OCI-LY7 (cell line): ENCODE measurements around the gene TNFAIP1.

ENCODE experiments used
- EZH2phosphoT487 ChIP-seq: fragments of 200-600 bp; sonication (generic); IDR thresholded peaks from 2 replicates; pipeline ENCODE4 v1.6.1; 2018; ENCODE audit warnings: low read depth, borderline replicate concordance, mild to moderate bottlenecking, mixed run types, antibody characterized with exemption, low read length, moderate library complexity, mixed read lengths
- TF ChIP-seq, protein P1 (sequence below): fragments of 200-600 bp; sonication (generic); conservative IDR thresholded peaks from 2 replicates; pipeline ENCODE4 v1.5.1; 2014; ENCODE audit warnings: mild to moderate bottlenecking, antibody characterized with exemption, low read length, moderate library complexity, mixed read lengths

GRCh38 chr17:28335201-28335958 is at the start of gene TNFAIP1, which contains the start of gene IFT20:
- no peak for TF ChIP-seq EZH2phosphoT487
- TF ChIP-seq, protein P1, sequence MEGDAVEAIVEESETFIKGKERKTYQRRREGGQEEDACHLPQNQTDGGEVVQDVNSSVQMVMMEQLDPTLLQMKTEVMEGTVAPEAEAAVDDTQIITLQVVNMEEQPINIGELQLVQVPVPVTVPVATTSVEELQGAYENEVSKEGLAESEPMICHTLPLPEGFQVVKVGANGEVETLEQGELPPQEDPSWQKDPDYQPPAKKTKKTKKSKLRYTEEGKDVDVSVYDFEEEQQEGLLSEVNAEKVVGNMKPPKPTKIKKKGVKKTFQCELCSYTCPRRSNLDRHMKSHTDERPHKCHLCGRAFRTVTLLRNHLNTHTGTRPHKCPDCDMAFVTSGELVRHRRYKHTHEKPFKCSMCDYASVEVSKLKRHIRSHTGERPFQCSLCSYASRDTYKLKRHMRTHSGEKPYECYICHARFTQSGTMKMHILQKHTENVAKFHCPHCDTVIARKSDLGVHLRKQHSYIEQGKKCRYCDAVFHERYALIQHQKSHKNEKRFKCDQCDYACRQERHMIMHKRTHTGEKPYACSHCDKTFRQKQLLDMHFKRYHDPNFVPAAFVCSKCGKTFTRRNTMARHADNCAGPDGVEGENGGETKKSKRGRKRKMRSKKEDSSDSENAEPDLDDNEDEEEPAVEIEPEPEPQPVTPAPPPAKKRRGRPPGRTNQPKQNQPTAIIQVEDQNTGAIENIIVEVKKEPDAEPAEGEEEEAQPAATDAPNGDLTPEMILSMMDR, result no peak
